Measurements from ENCODE around the gene CDC42BPG. TPM values are rescaled to one million over a fixed set of nuclear protein-coding genes. Genes with fewer than 3 reads are reported as not detected.

CDC42BPG gene
- total RNA-seq, 1 experiment from 2014 or later = 30.1 TPM

DNA sequence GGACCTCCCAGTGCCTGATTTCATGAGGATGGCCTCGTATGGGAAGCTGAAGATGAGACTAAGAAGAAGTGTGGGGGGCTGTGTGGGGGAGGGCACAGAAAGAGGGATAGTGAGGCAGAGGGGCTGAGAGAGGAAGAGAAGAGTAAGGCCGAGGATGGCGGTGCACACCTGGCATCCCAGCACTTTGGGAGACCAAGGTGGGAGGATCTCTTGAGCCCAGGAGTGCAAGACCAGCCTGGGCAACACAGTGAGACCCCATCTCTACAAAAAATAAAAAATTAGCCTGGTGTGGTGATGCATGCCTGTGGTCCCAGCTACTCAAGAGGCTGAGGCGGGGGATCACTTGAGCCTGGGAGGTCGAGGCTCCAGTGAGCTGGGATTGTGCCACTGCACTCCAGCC is 47.4 kb upstream of the CDC42BPG start:
- TF ChIP-seq, protein P1, sequence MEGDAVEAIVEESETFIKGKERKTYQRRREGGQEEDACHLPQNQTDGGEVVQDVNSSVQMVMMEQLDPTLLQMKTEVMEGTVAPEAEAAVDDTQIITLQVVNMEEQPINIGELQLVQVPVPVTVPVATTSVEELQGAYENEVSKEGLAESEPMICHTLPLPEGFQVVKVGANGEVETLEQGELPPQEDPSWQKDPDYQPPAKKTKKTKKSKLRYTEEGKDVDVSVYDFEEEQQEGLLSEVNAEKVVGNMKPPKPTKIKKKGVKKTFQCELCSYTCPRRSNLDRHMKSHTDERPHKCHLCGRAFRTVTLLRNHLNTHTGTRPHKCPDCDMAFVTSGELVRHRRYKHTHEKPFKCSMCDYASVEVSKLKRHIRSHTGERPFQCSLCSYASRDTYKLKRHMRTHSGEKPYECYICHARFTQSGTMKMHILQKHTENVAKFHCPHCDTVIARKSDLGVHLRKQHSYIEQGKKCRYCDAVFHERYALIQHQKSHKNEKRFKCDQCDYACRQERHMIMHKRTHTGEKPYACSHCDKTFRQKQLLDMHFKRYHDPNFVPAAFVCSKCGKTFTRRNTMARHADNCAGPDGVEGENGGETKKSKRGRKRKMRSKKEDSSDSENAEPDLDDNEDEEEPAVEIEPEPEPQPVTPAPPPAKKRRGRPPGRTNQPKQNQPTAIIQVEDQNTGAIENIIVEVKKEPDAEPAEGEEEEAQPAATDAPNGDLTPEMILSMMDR (IDR thresholded peaks at IDR 0.05 in 2 of 3, conservative IDR thresholded peaks at IDR 0.05 in 1 of 3; ENCODE audit: borderline replicate concordance in 1 of 3, insufficient read depth in 1 of 3, low read depth in 2 of 3, low read length in 2 of 3) = no peak
- no peak for TF ChIP-seq ELF1 (IDR thresholded peaks at IDR 0.05; ENCODE audit: borderline replicate concordance, low read depth)
- TF ChIP-seq SRF (IDR thresholded peaks at IDR 0.05; ENCODE audit: low read depth) = no peak
- TF ChIP-seq CBX3 (IDR thresholded peaks at IDR 0.05; ENCODE audit: low read depth) = no peak
- no peak for TF ChIP-seq POLR2A (IDR thresholded peaks at IDR 0.05; ENCODE audit: borderline replicate concordance, extremely low read depth, insufficient read depth, insufficient read length)
- TF ChIP-seq YY1 (IDR thresholded peaks at IDR 0.05; ENCODE audit: extremely low read depth, insufficient replicate concordance, low read depth, low read length) = no peak
- no peak for TF ChIP-seq TCF7L2 (IDR thresholded peaks at IDR 0.05; ENCODE audit: borderline replicate concordance, extremely low read depth, insufficient read depth, insufficient read length)
- no peak for TF ChIP-seq ZFX (IDR thresholded peaks at IDR 0.05)
- Histone ChIP-seq H3K9ac (ENCODE audit: low read length) (no peak overlapping the region), H3K9me2 (ENCODE audit: insufficient read depth) (no peaks in the 10 kb centered on the region), H3K4me1 (ENCODE audit: control insufficient read depth in 1 of 2, insufficient read depth in 2 of 2, low read length in 2 of 2) (peaks cover 7 to 38% of the 10 kb centered on the region in 2 experiments; a peak in 3 of 4 replicates), H3K4me3 (replicated peaks in 1 of 2; ENCODE audit: low read depth in 1 of 2, low read length in 2 of 2) (no peak overlapping the region), H2AFZ (ENCODE audit: low read depth, low read length, poor library complexity, severe bottlenecking) (no peak overlapping the region), H3K27ac (ENCODE audit: low read depth, low read length) (no peak overlapping the region; the same call in 1 of the 2 replicates), H3K79me2 (ENCODE audit: insufficient read depth, low read length) (no peaks in the 10 kb centered on the region), H3K4me2 (ENCODE audit: low read length) (no peak overlapping the region), H3K27me3 (ENCODE audit: insufficient read depth, low read length) (no peaks in the 10 kb centered on the region), H4K20me1 (ENCODE audit: insufficient read depth) (no peaks in the 10 kb centered on the region), H3K9me3 (ENCODE audit: control insufficient read depth in 1 of 2, insufficient read depth in 1 of 2, low read depth in 1 of 2, low read length in 2 of 2) (no peaks in the 10 kb centered on the region), H3K36me3 (ENCODE audit: control insufficient read depth in 1 of 2, insufficient read depth in 2 of 2, low read length in 2 of 2) (no peaks in the 10 kb centered on the region)
- ATAC-seq (no peak), DNase-seq (ENCODE audit: low read depth, low spot score) (no peak)
- ChIA-PET POLR2A (no interaction called here), CTCF (interaction anchor here (0.9 to 10.8 kb wide), 2 partner anchors 43 to 230 kb away, joined by 3 to 112 read pairs; partner anchors contain the start of genes FAU and MRPL49), RAD21 (ENCODE audit: low non-redundant PET in 1 of 2, low total read pairs in 2 of 2, uncharacterized antibody in 2 of 2, unreplicated experiment in 2 of 2) (no interaction called here)
- intact Hi-C loops (cut with micrococcal nuclease) = no loop called here
- no TSS peak for BruUV-seq (replicated peaks)
